ENCODE measurements around the gene ZMIZ1. TPM values are rescaled to one million over a fixed set of nuclear protein-coding genes. Genes with fewer than 3 reads are reported as not detected.

The ZMIZ1 gene
- total RNA-seq, 1 experiment from 2014 or later, result 23.5 TPM

DNA sequence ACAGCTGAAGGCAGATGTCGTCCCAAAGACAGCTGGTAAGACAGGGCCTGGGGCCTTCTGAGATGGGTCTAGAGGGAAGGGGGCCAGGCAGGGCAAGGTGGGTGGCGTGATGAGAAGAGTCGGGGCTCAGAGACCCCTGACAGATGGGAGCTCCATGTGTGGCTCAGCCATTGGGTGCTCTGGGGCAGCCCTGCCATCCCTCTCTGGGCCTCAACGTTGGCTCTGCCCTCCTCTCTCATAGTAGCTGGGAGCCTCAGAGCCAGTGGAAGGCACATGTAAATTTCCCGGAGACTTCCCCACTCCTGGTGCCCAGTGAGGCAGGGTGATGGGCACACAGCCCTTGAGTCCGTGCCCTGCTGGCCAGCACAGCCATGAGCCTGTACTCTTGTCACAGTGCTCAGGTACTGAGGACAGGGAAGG lies 280.3 kb downstream of the ZMIZ1 start:
- BruUV-seq (replicated peaks), result no TSS peak
- DNase-seq, result no peak
- Mint-ChIP-seq H3K4me3 (ENCODE audit: low read depth, unreplicated experiment) (peak overlapping the region; percentile 92), H3K27ac (ENCODE audit: unreplicated experiment) (peak overlapping the region; percentile 68), H3K27me3 (ENCODE audit: unreplicated experiment) (no peaks in the 10 kb centered on the region), H3K9me3 (ENCODE audit: low read depth, unreplicated experiment) (no peaks in the 10 kb centered on the region), H3K4me1 (ENCODE audit: low read depth, unreplicated experiment) (no peaks in the 10 kb centered on the region), H3K36me3 (ENCODE audit: insufficient read depth, unreplicated experiment) (peaks cover 41% of the 10 kb centered on the region)
- intact Hi-C loops (cut with micrococcal nuclease; ENCODE audit: unreplicated experiment), result no loop called here
- CTCF ChIA-PET, result no interaction called here
- TF ChIP-seq, protein P1, sequence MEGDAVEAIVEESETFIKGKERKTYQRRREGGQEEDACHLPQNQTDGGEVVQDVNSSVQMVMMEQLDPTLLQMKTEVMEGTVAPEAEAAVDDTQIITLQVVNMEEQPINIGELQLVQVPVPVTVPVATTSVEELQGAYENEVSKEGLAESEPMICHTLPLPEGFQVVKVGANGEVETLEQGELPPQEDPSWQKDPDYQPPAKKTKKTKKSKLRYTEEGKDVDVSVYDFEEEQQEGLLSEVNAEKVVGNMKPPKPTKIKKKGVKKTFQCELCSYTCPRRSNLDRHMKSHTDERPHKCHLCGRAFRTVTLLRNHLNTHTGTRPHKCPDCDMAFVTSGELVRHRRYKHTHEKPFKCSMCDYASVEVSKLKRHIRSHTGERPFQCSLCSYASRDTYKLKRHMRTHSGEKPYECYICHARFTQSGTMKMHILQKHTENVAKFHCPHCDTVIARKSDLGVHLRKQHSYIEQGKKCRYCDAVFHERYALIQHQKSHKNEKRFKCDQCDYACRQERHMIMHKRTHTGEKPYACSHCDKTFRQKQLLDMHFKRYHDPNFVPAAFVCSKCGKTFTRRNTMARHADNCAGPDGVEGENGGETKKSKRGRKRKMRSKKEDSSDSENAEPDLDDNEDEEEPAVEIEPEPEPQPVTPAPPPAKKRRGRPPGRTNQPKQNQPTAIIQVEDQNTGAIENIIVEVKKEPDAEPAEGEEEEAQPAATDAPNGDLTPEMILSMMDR (IDR thresholded peaks at IDR 0.05; ENCODE audit: unreplicated experiment), result no peak

DNA sequence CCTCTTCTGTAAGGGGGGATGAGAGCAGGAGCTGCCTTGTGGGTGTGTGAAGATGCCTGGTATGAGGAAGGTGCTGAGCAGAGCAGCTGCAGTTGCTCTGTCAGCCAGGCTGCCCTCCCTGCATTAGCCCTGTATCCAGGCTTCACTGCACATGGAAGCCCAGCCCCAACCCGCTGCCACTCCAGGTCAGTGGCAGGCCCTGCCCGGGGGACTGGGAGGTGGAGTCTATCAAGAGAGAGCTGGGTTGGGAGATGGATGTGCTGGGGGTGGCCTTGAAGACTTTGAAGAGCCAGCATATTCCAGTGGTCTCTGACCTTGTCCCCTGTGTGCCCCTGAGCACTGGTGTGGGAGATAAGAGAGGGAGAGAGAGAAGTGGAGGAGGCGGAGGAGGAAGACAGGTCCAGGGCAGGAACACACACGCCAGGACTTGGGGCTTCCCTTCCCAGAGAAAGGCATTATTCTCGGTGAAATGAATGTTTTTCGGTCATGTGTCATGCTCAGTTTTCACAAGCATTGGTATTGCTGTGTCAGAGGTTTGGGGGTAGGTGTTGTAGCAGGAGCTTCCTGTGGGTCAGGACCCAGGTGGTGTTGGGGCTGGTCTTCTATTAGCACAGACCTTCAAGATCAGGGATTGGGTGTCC lies 281.1 kb downstream of the ZMIZ1 start:
- Mint-ChIP-seq H3K27me3 (ENCODE audit: unreplicated experiment) (no peaks in the 10 kb centered on the region), H3K9me3 (ENCODE audit: low read depth, unreplicated experiment) (no peaks in the 10 kb centered on the region), H3K27ac (ENCODE audit: unreplicated experiment) (no peak overlapping the region), H3K4me1 (ENCODE audit: low read depth, unreplicated experiment) (no peaks in the 10 kb centered on the region), H3K36me3 (ENCODE audit: insufficient read depth, unreplicated experiment) (peaks cover 47% of the 10 kb centered on the region), H3K4me3 (ENCODE audit: low read depth, unreplicated experiment) (no peak overlapping the region)
- intact Hi-C loops (cut with micrococcal nuclease; ENCODE audit: unreplicated experiment), result no loop called here
- CTCF ChIA-PET, result no interaction called here
- TF ChIP-seq, protein P1 (IDR thresholded peaks at IDR 0.05; ENCODE audit: unreplicated experiment), result no peak
- no peak for DNase-seq
- no TSS peak for BruUV-seq (replicated peaks)

DNA sequence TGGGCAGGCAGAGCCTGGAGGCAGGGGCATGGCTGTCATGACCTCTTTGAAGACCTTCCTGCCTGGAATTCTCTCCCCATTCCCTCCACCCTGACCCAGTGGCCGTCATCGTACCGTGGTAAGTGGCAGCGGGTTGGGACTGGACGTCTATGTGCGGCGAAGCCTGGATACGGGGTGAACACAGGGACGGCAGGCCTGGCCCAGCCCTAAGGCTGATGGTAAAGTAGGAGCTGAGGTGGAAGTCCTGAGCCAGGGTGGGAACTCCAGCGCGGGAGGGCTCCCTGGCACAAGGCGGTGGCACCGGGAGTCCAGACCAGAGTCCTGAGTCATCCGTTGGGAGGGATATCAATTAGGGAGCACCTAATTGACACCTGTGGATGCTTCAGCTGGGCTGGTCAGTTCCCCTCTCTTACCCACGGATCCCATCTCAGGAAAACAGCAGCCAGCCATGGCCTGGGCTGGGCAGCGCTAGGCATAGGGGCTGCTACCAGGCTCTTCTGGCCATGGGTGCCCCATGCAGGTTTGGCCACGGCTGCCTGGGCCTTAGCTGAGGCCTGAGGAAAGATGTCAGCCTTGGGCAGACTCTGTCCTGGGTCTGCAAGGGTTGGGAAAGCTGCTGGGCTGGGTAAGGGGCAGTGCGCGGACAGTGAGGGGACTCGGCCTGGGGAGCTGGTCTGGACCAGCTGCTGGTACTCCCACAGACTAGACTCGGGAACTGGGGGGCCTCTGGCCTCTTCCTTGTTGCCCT lies 281.8 kb downstream of the ZMIZ1 start:
- no peak overlapping the region for H3K4me3 Mint-ChIP-seq (ENCODE audit: low read depth, unreplicated experiment)
- peaks cover 51% of the 10 kb centered on the region for H3K36me3 Mint-ChIP-seq (ENCODE audit: insufficient read depth, unreplicated experiment)
- CTCF ChIA-PET, result interaction anchor here (0.7 to 1.2 kb wide), 3 partner anchors 16 to 1131 kb away, joined by 3 to 6 read pairs (median 6); no protein-coding TSS in a partner anchor
- H3K27ac Mint-ChIP-seq (ENCODE audit: unreplicated experiment), result no peak overlapping the region
- no peaks in the 10 kb centered on the region for H3K9me3 Mint-ChIP-seq (ENCODE audit: low read depth, unreplicated experiment)
- no peaks in the 10 kb centered on the region for H3K4me1 Mint-ChIP-seq (ENCODE audit: low read depth, unreplicated experiment)
- H3K27me3 Mint-ChIP-seq (ENCODE audit: unreplicated experiment), result no peaks in the 10 kb centered on the region
- no peak for DNase-seq
- no TSS peak for BruUV-seq (replicated peaks)
- intact Hi-C loops (cut with micrococcal nuclease; ENCODE audit: unreplicated experiment), result no loop called here
- TF ChIP-seq, protein P1 (IDR thresholded peaks at IDR 0.05; ENCODE audit: unreplicated experiment), result no peak

DNA sequence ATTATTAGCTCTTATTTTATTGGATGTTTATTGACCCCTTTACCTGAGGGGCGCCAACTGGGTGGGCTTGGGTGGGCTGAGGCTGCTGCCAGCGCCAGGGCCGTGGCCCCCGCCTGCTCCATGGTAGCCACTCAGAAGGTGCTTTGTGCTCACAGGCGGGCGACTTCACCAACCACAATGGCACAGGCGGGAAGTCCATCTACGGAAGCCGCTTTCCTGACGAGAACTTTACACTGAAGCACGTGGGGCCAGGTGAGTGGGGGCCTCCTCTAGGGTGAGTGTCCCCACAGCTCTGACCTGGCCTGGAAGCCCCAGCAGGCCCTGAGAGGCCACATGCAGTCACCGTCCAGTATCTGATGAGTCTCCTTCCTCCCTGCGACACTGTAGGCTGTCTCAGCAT lies 282.6 kb downstream of the ZMIZ1 start:
- intact Hi-C loops (cut with micrococcal nuclease; ENCODE audit: unreplicated experiment), result no loop called here
- no TSS peak for BruUV-seq (replicated peaks)
- H3K9me3 Mint-ChIP-seq (ENCODE audit: low read depth, unreplicated experiment), result no peaks in the 10 kb centered on the region
- H3K27ac Mint-ChIP-seq (ENCODE audit: unreplicated experiment), result no peak overlapping the region
- no peak for DNase-seq
- H3K4me3 Mint-ChIP-seq (ENCODE audit: low read depth, unreplicated experiment), result no peak overlapping the region
- TF ChIP-seq, protein P1 (IDR thresholded peaks at IDR 0.05; ENCODE audit: unreplicated experiment), result no peak
- no peaks in the 10 kb centered on the region for H3K4me1 Mint-ChIP-seq (ENCODE audit: low read depth, unreplicated experiment)
- no peaks in the 10 kb centered on the region for H3K27me3 Mint-ChIP-seq (ENCODE audit: unreplicated experiment)
- CTCF ChIA-PET, result interaction anchor here (0.6 to 1.2 kb wide), 4 partner anchors 17 to 1131 kb away, joined by 3 to 6 read pairs (median 4); no protein-coding TSS in a partner anchor
- H3K36me3 Mint-ChIP-seq (ENCODE audit: insufficient read depth, unreplicated experiment), result peaks cover 51% of the 10 kb centered on the region

Measured in Calu3 (cell line).